ENCODE results near the gene AGAP1.
A peak's percentile ranks its signal among the peaks of the same experiment; 100 is the strongest.

The AGAP1 gene

GRCh38 chr2:235903782-235904584 is 410.1 kb downstream of the AGAP1 start:
- no peak for DNase-seq

GRCh38 chr2:235904585-235904931 is 410.7 kb downstream of the AGAP1 start:
- DNase-seq = no peak

- DNase-seq = no peak
These were observed 415.0 kb downstream of the AGAP1 start for GRCh38 chr2:235908826-235909225.

- DNase-seq = no peak
These were observed 415.5 kb downstream of the AGAP1 start for GRCh38 chr2:235909358-235909757.

- no peak for DNase-seq
These were observed 416.2 kb downstream of the AGAP1 start for GRCh38 chr2:235910067-235910466.

- DNase-seq = no peak
These were observed 417.3 kb downstream of the AGAP1 start for GRCh38 chr2:235911125-235911524.

- DNase-seq = no peak
These were observed 417.9 kb downstream of the AGAP1 start for GRCh38 chr2:235911633-235912233.

GRCh38 chr2:235914756-235915155 is 420.9 kb downstream of the AGAP1 start:
- no peak for DNase-seq

GRCh38 chr2:235917506-235917905 is 423.7 kb downstream of the AGAP1 start:
- DNase-seq = peak; percentile 93

GRCh38 chr2:235918876-235919275 is 425.0 kb downstream of the AGAP1 start:
- DNase-seq = no peak

- no peak for DNase-seq
These were observed 426.5 kb downstream of the AGAP1 start for GRCh38 chr2:235920216-235920865.

- no peak for DNase-seq
These were observed 427.8 kb downstream of the AGAP1 start for GRCh38 chr2:235921508-235922191.

GRCh38 chr2:235922839-235923238 is 429.0 kb downstream of the AGAP1 start:
- DNase-seq = no peak

GRCh38 chr2:235923859-235924674 is 430.2 kb downstream of the AGAP1 start:
- DNase-seq = no peak

GRCh38 chr2:235924675-235925063 is 430.8 kb downstream of the AGAP1 start:
- DNase-seq = no peak

- DNase-seq = no peak
These were observed 431.5 kb downstream of the AGAP1 start for GRCh38 chr2:235925250-235925919.

GRCh38 chr2:235926229-235926628 is 432.4 kb downstream of the AGAP1 start:
- DNase-seq = no peak

- no peak for DNase-seq
These were observed 435.0 kb downstream of the AGAP1 start for GRCh38 chr2:235928751-235929370.

GRCh38 chr2:235930701-235931100 is 436.9 kb downstream of the AGAP1 start:
- no peak for DNase-seq

- DNase-seq = no peak
These were observed 437.8 kb downstream of the AGAP1 start for GRCh38 chr2:235931676-235932075.

GRCh38 chr2:235934059-235934773 is 440.4 kb downstream of the AGAP1 start:
- no peak for DNase-seq
